CD4-positive, alpha-beta T cell treated with Interleukin-6 at 100 ng/mL for 8 hours (primary cell): ENCODE data around the gene ZNF518A.
"Not testable (repeated sequence)": the region's sequence is repeated elsewhere in the genome, so short reads cannot be mapped to it uniquely, and the experiment has no call there.

Experiments
- DNase-seq: peaks from one replicate; pipeline ENCODE4 v3.0.0-alpha.2; 2020; ENCODE audit warnings: mixed read lengths, low spot score

Gene ZNF518A

GRCh38 chr10:96137567-96137966 lies 7.5 kb downstream of the ZNF518A start:
- no peak for DNase-seq

DNA sequence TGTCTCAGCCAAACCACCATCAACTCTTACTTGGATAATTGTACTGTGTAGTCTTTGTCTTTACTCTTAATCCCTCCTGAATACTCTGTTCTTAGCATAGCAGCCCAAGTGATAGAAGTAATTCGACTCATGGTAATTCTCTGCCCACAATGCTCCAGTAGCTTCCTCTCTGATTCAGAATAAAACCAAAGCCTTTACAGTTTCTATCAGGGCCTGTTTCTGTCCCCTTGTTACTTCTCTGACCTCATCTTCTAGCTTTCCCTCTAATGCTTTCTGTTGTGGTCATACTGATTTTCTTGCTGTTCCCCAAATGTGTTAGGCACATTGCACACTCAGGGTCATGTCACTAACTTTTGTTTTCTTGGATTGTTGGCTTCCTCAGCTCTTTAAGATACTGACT lies 8.0 kb downstream of the ZNF518A start:
- DNase-seq: no peak

GRCh38 chr10:96152437-96152836 lies 22.3 kb downstream of the ZNF518A start:
- DNase-seq: no peak

DNA sequence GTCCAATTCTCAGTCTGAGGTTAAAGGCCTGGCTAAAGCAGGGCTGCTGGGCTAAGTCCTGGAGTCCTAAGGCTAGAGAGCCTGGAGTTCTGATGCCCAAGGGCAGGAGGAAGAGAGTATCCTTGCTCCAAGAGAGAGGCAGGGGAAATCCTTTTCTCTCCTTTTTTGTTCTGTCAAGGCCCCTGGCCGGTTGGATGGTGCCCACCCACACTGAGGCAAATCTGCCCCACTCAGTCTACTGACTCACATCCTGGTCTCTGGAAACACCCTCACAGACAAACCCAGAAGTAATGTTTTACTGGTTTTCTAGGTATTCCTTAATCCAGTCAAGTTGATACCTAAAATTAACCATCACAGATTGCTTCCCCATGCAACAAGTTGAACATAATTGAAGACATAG lies 23.0 kb downstream of the ZNF518A start:
- no peak for DNase-seq

DNA sequence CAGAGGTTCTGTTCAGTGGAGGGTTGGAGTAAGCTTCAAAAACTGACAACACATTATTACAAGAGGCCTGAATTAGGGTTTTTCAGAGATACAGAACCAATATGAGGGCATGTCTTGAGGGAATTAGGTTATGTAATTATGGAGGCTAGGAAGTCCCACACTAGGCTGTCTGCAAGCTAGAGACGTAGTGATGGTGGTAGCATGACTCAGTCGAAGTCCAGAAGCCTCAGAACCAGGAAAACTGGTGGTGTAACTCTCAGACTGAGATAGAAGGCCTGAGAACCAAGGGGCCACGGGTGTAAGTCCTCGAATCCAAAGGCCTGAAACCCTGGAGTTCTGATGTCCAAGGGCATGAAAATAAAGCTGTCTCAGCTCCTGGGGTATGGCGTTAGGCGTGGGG lies 35.6 kb downstream of the ZNF518A start:
- DNase-seq: no peak

DNA sequence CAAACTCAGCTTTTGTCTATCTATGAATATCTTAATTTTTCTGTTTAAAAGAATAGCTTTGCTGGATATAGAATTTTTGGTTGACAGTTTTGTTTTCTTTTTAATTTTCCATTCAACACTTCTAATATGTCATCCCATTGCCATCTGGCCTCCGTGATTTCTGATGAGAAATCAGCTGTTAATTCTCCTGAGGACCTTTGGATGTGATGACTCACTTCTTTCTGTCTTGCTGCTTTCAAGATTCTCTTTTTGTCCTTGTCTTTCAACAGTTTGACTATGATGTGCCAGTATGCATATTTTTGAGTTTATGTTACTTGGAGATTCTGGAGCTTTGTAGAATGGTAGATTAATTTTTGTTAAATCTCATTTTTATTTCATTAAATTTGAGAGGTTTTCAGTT lies 38.4 kb downstream of the ZNF518A start:
- no peak for DNase-seq

GRCh38 chr10:96170230-96170629 lies 40.1 kb downstream of the ZNF518A start:
- no peak for DNase-seq

- no peak for DNase-seq
Observed at GRCh38 chr10:96172666-96173065, 42.6 kb downstream of the ZNF518A start.

DNA sequence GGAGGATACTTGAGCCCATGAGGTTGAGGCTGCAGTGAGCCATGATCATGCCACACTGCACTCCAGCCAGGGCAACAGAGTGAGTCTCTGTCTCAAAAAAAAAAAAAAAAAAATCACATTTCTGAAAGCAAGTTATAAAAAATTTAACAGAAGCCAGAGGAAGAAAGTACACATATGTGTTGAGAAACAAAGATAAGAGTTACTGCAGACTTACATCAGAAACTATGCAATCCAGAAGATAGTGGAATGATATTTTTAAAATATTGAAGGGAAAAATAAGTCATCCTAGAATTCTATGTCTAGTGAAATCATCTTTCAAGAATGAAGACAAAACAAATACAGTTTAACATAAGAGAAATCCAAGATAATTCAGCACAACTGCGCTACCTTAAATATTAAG lies 46.9 kb downstream of the ZNF518A start:
- DNase-seq: no peak

DNA sequence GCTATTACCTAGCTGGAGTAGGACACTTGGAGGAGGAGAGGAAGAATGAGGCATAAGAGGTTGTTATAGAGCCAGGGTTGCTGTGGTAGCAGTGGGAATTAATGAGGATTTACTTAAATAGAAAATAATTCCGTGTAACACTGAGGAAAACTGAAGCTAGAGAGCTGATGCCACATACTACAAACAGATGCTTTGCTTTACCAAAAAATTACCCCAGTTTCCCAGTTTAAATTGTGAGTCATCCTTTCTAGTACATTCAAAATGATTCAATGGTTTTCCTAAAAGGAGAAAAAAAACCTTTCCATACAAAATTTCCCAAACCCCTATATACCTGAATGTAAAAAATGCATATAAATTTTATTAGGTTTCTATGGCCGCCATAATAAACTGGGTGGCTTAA lies 58.3 kb downstream of the ZNF518A start:
- DNase-seq: no peak

DNA sequence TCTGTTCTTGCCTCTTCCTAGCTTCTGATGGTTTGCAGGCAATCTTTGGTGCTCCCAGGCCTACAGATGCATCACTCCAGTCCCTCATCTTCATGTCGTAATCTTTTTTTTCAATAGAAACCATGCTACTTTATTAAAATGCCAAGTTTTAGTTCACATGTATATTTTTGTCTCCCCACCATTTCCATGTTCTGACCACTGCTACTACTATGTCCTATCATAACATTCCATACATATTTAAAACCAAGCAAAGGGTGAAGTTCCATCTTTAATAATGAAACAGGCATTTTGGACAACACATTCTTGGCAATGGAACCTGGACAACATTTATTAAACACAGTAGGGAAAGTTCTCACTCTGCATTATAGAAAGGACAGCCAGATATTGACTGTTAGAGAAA lies 58.8 kb downstream of the ZNF518A start:
- DNase-seq: no peak

DNA sequence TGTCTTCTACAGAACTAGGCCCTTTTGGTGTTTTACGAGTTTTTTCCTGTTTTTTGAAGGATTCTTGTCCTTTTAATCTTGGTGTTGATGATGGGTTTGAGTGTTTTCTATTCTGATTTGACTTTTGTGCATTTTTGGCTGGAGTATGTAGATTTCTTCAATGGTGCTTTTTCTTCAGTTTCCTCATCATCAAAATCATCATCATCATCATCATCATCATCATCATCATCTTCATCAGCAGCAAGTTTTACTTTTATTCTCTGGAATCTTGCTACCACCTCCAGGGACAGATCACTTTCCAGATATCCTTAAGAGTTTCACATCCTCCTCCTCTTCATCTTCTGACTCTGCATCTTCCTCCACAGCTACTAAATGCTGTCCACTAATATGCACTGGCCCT lies 59.4 kb downstream of the ZNF518A start:
- DNase-seq: not testable (repeated sequence)

GRCh38 chr10:96201525-96201924 lies 71.4 kb downstream of the ZNF518A start:
- DNase-seq: no peak

GRCh38 chr10:96205580-96205979 lies 75.5 kb downstream of the ZNF518A start:
- no peak for DNase-seq

DNA sequence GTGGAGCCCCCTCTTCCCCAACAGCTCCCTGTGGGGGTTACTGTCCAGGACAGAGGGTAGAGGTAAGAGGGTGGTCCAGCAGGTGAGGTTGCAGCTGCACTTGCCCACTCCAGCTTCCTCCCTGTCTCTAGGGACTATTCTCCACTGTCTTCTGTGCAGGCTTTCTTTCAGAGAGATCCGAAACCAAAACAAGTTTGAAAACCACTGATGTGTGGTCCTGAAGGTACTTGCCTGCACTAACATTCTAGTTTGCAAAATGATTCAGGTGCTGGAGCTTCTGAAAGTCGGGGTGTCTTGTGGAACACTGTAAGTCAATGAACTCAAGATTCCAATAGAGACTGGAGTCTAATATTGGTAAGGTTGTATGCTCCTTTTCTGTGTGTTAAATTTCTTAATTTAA lies 78.2 kb downstream of the ZNF518A start:
- DNase-seq: no peak

GRCh38 chr10:96208946-96209345 lies 78.8 kb downstream of the ZNF518A start:
- DNase-seq: no peak

- DNase-seq: no peak
Observed at GRCh38 chr10:96211764-96212163, 81.7 kb downstream of the ZNF518A start.

GRCh38 chr10:96212911-96213310 lies 82.8 kb downstream of the ZNF518A start:
- no peak for DNase-seq
